COLO829 (cell line): Measurements from ENCODE around the gene AFF1.

Experiments used
- DNase-seq: peaks from one replicate; pipeline ENCODE4 v3.0.0; 2012; ENCODE audit warnings: low spot score

AFF1 gene

DNA sequence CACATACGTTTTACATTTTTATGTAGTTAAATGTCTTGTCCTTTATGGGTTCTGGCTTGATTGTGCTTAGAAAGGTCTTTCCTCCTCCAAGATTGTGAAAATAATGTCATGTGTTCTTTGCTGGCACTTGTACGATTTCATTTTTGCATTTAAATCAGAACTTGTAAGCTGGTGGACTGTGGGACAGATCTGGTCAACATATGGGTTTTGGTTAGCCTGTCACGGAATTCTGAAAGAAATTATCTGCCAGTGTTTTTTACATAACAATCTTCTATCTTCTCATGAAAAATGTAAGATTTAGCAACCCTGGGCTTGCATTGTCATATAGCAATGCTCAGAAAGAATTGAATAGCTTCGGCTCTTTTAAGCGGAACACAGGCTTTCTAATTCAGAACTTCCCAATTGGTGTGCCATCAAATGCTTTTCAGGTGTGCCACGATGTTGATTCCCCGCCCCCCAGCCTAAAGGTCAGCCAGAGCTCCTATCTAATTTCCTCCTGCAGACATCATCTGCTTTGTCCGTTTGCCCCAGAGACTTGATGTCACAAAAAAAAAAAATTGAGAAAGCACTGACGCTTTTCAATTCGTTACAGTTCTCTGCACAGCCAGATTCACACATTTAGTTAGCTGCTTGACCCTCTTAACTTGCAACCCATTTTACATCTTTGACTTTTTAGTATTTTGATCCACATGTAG is 16.2 kb downstream of the AFF1 start:
- DNase-seq = no peak

DNA sequence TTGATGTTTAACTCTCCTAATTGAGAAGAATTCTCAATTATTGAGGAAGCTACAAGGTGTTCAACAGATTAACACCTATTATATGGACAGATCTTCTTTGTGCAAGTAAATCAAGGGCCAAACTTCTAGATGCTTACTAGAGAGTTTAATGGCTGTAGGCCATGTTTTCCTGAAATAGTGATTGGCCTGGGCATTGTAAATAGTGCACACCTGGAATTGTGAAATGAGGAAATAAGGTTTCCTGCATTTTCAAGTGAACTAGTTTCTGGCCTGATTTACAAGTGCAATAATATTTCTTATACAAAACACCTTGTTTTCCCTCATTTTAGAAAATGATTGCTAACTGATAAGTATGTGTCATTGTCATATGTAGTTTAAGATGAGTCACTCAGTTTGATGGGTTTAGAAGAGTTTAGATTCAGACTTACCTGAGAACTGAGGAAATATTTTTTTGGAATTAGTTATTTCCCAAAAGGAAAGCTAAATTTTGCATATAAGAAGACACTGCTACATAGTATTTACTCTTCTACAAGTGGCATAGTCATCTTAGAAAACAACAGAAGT is 21.2 kb downstream of the AFF1 start:
- DNase-seq = no peak

DNA sequence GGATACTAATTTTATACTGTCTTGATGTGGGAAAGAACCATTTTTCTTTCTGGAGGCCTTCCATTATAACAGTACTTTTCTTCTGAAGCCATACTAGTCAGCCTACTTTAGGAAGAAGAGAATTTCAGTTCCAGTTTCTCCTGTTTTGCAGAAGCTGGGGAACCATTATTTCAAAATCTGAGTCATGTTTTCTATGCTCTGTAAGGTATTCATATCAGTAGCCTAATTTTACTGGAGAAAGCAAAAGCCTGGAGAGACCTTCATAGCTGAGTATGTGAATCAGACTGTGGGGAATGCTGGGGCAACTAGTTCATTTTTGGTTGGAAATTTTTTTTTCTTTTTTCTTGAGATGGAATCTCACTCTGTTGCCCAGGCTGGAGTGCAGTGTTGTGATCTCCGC is 22.4 kb downstream of the AFF1 start:
- DNase-seq = no peak

DNA sequence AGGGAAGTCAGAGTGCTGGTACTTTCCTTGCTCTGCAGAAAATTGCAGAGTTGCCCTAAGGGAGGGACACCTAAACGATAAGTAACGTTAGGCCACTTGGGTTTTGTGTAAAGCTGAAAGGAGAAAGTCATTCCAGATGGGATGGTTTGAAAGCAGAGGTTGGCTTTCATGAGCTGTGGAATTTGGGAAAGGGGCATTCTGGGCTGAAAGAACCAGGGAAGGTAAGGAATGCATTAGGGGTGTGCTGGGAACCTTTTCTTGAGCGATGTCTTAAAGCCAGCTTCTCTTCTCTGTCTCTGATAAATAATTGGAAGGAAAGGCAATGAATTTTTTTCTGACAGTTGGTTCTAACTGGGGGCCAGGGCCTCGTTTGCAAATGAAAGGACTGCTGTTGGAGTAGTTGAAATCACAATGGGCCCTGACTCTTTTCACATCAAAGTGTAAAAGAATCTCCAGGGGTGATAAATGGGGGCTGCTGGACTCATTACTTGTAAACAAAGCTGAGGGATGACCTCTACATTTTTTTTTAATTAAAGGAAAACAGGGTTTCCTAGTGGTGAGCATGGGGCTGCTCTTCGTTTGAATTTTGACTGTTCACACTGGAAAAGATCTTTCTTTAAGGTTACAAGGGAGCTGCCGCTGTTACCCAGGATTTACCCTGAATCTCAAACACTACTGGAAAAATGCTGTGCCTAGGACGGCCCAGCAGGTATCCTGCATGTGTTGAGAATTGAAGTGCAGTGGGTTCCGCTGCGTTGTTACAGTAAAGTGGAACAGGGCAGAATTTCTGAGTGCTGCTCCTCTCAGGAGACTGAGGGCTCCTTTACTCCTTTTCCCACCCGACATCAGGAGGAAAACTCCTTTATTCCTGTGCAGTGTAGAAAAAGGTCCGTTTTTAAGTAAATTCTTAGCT is 25.0 kb downstream of the AFF1 start:
- no peak for DNase-seq

DNA sequence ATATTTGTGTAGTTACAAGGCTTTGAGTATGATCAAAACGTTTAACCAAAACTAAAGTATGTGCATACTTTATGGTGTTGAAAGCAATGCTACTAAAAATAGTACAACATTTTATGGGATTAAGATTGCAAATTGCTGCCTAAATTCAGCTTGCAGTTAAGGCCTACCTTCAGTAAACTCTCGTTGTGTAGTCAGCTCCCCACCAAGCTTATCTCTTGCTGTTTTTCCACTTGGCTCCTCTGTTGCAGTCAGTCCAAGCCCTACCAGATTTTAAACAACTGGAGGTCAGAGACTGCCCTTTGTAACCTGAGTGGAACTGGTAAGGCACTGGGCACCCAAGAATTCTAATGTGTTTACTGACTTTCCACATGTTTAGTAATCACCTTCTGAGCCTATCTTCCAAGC is 25.7 kb downstream of the AFF1 start:
- no peak for DNase-seq

DNA sequence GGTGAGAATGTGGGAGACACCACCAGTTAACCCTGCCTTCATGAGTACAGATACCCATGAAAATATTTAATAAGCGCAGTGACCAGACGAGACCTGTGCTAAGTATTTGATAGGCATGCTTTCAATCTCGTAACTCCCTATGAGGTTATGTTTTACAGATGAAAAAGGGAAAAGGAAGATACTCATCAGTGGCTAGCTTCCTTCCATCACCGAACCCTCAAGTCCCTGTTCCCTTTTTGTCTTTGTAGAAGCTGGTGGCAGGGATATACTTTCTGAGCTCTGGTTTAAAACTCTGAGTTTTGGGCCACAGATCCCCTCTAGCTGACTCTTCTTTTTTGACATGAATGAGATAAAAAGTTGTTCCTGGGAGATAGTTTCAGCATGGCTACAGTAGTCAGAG is 26.3 kb downstream of the AFF1 start:
- DNase-seq = no peak

DNA sequence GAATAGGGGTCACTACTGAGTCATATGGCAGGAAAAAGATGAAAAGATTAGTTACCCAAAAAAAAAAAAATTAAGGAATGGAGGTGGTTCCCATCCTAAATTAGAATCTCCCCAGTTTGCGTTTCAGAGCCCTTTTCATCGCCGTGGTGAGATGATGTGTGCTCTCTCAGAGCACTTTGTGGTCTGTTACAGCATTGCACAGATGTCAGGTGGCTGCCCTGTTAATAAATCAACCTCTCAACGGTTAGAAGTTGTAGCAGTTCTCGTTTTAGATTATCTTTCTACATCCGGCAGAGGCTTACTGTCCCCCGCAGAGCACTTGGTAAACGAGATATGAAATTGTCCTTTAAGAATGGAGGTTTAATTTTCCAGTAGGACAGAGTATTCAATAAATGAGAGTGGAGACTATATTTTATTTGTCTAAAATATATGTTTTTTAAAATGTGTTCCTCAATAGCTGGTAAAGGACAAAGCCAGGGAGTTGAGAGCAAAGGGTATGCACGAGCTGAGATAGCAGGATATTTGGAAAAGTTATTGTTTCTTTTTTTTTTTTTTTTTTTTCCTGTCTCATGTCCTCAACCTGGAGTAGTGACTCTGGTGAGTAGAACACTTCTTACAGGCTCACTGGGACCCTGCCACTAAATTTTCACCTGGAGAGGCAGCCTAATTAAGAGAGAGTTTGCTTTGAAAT is 26.9 kb downstream of the AFF1 start:
- no peak for DNase-seq

DNA sequence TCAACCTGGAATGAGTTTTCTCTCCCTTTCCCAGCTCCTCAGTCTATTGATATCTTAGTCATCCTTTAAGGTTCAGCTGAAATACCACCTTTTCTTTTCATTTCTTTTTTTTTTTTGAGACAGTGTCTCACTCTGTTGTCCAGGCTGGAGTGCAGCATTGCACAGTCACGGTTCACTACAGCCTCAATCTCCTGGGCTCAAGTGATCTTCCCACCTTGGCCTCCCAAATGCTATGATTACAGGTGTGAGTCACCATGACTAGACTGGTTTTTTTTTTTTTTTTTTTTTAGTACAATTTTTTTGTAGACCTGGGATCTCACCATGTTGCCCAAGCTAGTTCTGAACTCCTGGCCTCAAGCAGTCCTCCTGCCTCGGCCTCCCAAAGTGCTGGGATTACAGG is 28.9 kb downstream of the AFF1 start:
- DNase-seq = no peak

DNA sequence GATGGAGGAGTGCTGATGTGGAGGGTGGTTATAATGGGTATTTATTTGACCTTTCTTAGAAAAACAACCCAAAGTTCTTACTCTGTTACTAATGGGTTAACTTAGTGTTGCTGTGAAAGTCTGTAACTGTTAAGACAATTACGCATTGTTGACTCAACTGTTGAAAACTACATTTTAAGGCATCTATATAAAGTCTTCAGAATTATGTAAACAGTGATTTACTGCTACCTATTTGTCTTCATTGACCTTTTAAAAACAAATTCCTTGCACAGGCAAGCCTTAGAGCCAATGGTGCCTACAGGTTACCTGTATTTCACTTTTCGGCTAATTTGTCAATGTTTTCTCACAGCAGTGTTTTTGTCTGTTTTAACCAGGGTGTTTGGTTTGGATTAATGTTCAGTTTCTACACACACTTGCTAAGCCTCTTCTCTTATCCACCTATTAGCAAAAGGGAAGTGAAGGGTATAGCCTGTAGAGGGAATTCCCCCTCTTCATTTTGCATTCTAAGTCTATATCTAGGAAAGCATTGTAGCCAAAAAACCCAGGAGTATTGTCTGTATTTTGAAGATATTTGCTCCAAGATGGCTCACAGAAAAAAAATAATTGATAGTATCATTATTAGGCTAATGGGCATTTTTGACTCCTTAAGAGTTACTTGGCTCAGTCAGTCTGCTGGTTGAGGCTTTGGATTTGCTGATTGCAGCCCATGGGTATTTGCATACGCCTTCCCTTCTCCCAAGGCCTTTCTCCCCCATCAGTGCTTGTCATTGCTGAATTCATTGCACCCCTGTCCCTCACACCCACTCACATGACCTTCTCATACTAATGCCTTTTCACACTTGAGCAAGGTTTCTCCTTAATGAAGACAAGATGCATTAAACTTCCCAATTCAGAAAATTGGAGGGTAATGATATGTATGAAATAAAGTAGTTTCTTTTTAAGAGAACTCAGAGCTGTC is 30.5 kb downstream of the AFF1 start:
- DNase-seq = no peak

DNA sequence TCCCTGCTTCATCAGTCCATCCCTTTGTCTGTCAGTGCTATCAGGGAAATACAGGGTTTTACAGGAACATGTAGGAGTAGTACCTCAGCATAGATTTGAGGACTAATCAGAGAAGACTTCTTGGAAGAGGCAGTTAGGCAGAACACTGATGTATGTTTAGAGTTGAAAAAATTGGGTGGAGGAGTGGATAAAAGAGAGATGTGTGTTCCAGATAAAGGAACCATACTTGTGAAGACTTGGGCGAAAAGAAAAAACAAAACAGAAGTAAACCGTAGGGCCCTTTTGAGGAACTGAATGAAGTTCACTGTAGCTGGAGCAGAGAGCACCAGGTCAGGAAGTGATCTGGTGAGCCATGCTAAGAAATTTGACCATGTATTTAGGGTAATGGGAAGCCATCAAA is 32.3 kb downstream of the AFF1 start:
- no peak for DNase-seq

DNA sequence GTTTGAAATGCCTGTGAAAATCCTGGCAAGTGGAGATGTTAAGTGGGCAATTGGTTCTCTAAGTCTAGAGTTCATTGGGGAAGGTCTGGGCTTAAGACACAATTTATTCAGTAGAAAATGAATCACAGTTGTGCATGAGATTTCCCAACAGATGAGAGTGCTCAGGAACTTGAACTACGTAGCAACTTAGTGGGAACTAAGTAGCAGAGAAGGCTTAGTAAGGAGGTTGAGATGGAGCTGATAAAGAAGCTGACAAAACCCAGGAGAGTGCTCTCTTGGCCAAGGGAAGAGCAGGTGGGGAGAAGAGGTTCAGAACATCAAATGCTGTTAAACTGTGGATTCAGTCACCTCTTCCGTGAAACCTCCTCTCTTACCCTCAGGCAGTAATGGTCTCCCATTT is 33.0 kb downstream of the AFF1 start:
- no peak for DNase-seq

DNA sequence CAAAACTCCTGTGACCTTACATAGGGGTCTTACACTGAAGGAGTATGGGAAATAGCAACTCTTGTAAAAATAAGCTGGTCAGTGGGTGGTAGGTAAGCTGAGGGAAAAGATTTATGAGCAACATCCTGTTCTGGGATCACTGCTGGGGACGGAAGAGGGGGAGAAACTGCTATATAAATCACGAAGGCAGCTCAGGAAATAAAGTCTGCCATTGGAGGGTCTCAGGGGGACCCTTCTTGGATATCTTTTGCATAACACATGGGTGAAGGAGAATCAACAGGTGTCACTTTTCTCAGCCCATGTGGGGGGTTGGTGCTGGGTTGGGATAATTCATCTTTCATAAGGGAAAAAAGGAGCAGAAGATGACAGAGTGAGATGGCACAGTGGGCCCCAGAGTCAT is 33.7 kb downstream of the AFF1 start:
- no peak for DNase-seq

DNA sequence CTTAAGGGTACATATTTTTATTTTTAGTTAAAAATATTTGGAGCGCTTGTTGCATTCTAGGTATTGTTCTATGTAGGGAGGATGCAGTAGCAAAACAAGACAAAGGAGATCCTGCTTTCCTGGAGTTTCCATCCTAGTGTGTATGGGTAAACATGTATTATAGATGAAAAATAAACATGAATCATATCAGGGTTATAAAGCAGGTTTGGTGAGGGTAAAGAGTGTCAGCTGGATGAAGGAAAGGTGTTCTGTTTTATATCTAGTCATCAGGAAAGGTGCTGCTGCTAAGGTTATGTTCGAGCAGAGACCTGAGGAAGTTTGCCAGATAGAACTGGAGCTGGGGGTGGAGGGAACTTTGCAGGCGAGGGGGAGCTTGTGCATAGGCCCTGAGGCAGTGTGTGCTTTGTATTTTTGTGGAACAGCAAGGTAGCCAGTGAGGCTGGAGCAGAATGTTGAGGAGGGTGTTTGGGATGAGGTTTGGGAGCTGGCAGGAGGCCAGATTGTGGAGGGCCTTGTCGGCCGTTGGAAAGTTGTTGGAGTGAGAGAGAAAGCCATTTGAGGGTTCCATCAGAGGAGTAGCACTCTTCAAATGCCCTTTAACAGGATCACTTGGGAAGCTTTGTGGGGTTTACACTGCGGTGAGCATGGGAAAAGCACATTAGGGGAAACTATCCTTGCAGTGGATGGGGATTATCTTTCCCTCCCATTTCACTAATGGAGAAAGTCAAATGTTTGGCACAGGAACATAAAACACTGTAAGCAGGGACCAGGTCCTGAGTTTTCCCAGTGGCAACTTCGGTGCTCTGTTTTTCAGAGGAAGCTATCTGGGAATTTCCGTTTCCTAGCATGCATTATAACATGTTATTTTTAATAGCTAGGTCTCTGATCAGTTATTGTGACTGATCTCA is 35.9 kb downstream of the AFF1 start:
- DNase-seq = no peak

DNA sequence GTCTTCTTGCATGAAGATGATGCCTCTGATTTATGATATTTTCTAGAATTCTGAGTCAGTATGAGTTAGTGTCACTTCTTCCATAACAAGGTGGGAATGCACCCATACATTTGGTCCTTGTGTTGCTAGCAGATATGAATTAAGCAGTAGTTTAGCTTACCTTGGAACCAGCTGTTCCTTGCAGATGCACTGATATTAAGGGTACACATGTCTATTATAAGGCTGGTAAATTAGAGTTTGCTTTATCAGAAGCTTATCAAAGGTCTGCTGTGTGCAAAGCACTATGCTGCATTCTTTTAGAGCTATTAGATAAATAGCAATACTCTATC is 36.5 kb downstream of the AFF1 start:
- DNase-seq = no peak

DNA sequence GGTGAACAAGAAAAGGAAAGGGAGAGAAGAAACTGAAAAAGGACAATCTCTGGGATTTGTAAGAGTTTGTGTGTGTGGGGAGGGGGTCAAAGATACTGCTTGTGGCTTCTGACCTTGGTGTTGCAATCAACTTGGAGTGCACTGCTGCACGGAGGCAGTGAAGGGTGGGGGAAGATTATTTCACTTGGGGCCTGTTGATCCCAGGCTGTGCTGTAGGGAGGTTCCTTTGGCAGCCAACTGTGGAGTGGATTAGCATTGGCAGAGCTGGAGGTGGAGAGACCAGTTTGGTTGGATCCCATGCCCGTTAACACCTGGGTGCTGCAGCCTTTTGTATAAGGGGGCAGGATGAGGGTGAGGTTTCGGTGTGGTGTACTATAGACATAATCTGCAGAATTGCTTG is 38.2 kb downstream of the AFF1 start:
- DNase-seq = no peak

DNA sequence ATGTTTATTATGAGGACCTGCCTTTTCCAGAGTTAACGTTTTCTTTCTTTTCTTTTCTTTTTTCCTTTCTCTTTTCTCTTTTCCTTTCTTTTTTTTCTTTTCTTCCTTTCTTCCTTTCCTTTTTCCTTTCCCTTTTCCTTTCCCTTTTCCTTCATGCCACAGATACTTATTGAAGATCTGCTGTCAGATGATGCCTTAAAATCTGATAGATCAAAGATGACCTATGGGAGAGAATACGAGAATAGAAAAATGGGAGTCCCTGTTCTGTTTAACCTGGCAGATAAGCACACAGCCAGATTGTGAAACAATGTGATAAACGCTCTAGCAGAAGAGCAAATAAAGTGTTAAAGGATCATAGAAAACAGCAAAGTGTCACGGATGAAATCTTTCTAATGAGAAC is 38.9 kb downstream of the AFF1 start:
- no peak for DNase-seq

DNA sequence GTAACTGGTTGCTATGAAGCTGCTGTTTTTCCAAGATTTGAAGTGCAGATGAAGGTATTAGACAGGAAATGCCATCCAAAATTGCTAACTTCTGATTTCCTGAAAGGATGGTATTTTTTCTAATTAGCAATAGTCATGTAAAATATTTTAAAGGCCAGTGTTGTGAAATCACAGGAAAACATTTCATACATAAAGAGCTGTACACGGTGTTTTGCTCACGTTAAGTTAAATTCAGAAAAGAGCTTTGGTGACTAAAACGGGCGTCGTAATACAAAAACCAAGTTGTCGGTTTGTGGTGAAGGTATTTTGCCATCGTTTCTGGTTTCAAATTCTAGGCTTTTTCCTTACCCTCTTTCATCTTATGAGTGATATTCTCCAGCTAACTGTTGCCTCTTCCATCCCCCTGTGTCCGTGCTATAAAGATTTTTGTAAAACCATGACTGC is 39.8 kb downstream of the AFF1 start:
- DNase-seq = no peak

DNA sequence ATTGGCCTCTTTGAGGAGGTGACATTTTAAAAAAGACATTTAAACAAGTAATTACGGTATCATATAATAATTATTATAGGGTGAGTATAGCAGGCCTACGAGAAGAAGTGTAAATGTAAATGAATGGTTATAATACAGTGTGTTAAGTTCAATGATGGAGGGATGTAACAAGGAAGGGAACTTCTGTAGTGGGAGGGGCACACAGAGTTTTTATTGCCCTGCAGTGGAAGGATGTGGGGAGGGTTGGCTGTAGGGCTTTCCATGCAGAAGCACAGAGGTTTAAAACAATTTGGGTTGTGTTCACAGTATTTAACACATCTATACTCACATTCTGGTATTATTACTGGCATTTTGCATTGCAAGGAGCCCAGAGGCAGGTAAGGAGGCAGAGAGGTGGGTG is 41.1 kb downstream of the AFF1 start:
- DNase-seq = no peak

DNA sequence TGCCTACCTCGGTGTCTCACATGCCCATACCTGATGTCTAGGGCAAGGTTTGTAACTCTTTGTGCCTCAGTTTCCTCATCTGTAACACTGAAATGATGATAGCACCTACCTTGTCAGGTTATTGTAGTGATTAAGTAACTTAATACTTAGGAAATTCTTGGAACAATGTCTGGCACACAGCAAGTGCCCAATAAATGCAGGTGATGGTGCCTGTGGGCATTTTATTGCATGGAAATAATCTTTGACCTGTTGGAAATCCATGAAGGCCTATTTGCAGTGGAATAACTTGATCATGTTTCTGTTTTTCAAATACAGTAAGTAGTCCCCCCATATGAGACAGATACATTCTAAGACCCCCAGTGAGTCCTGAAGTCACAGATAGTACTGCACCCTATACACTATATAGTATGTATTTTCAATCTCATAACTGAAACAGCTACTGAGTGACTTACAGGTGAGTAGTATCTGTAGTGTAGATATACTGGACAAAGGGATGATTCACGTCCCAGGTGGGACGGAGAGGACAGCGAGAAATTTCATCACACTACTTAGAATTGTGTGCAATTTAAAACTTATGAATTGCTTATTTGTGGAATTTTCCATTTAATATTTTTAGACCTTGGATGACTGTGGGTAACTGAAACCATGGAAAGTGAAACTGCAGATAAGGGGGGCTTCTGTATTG is 42.1 kb downstream of the AFF1 start:
- DNase-seq = no peak

DNA sequence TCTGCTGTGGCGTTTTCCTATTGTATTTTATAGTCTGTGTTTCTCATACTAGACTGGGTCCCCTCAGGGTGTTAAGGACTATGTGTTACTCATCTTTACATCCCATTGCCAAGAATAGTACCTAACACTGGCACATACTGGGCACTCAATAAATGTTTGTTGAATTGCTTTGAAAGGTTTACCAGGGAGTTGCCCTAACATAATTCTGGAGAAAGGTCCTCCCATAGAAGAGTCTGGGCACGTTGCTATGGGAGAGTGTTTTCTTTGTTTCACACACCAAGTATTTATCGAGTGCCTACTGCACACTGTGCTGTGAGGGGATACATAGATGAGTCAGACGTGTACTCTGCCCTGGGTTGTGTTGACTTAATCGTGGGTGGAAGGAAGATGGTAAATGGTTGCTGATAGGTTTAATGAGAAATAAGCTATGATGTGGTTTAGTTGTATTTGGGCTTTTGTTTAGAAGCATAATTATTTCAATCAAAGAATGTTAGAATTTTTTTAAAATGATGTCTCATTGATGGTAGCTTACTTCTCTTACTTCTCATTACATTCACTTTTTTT is 42.9 kb downstream of the AFF1 start:
- DNase-seq = peak; percentile 63
